Measurements from ENCODE around the gene SDC3.
A peak's percentile ranks its signal among the peaks of the same experiment; 100 is the strongest.

The SDC3 gene

DNA sequence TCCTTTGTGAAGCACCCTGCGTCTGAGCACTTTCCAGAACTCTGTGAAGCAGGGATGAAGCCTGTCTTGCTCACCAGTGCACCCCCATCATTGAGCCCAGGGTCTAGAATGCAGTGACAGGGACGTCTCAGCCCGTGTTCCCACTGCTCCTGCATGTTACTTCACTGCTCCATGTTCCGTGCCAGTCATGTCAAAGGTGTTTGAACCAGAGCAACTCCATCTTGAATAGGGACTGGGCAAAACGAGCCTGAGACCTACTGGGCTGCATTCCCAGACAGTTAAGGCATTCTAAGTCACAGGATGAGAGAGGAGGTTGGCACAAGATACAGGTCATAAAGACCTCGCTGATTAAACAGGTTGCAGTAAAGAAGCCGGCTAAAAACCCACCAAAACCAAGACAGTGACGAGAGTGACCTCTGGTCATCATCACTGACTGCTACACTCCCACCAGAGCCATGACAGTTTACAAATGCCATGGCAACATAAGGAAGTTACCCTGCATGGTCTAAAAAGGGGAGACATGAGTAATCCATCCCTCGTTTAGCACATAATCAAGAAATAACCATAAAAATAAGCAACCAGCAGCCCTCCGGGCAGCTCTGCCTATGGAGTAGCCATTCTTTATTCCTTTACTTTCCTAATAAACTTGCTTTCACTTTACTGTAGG lies 63.2 kb downstream of the SDC3 start:
- no peak for DNase-seq

- DNase-seq: no peak
Measured at GRCh38 chr1:30844631-30845030, 63.9 kb downstream of the SDC3 start.

GRCh38 chr1:30842697-30843354 lies 65.7 kb downstream of the SDC3 start:
- no peak for DNase-seq

DNA sequence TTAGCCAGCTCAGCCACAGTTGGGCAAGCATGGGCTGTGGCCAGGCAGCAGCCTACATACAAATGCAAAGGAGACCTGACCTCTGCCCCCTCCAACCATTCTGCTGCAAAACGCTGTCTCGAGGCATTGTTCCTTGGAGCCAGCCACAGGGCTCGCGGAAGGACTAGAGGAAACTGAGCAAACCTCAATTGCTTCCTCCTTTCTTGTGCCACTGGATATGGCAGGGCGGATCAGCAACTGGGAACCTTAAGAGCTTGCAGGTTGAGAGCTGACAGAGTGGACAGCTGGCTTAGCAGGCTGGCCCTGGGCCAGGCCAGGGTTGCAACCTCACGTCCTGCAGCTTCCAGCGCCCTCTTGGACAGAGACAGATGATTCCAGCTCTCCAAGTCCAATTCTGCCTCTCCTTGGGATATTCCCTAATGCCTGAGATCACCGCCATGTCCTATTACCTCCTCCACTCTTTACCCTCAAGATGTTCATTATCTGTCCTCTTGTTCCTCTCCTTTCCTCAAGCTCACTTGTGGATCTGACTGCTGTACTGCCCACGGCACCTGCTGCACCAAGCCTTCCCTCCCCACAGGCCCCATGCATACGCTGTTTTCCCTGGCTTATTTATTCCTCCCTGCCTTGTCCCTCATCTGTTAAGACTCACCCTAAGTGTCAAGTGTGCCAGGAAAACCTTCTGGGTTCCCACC lies 67.5 kb downstream of the SDC3 start:
- no peak for DNase-seq

- no peak for DNase-seq
Measured at GRCh38 chr1:30839827-30840359, 68.7 kb downstream of the SDC3 start.

DNA sequence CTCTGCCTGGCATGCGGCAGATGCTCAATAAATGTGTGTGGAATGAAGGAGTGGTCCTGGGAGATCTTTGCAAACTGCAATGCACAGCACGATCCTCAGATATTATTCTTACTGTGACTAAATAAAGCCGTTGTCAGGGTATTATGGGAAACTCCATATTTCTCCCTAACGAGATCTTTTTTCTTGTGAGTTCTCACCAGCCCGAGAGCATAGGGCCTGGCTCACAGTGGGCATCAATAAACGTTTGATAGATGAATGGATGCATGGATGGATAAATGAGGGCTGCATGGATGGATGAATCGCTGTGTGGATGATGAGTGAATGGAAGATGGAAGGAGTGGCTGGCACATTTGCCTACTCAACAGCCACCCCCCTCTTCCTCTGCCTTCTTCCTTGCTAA lies 69.6 kb downstream of the SDC3 start:
- no peak for DNase-seq

- DNase-seq: no peak
Measured at GRCh38 chr1:30837653-30838052, 70.9 kb downstream of the SDC3 start.

- DNase-seq: no peak
Measured at GRCh38 chr1:30834253-30834652, 74.3 kb downstream of the SDC3 start.

DNA sequence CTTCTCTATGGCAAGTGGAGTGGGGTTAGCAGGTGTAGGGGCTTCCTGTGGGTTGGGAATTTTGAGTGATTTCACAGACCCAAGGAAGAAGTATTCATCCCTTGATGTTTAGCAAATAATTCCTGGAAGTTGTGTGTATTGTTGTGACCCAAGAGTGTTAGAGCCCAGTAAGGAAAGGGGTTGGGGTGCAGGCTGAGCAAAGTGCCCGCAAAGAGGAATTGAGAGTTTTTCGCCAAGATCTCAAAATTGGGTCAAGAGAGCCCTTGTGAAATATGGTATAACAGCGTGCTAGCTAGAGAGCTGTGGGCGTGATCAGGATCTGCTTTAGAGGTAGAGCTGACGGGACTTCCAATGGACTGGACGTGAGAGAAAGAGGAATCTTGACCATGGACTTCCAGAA lies 78.0 kb downstream of the SDC3 start:
- DNase-seq: no peak

DNA sequence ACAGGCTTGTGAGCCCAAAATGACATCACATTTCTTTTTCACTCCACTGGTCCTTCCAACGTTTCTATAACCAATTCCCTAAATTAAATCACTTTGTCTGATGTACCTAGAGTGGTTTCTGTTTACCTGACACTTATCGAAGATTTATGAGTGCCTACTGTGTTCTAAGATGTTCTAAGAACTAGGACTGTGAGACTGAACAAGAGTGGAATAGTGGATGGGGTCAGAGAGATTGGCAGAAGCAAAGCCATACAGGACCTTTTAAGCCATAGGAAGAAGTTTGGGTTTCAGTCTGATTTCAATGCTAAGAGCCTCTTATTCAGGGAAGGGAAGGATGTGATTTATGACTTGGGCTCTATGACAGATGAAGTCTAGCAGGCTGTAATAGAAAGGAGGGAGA lies 78.7 kb downstream of the SDC3 start:
- no peak for DNase-seq

DNA sequence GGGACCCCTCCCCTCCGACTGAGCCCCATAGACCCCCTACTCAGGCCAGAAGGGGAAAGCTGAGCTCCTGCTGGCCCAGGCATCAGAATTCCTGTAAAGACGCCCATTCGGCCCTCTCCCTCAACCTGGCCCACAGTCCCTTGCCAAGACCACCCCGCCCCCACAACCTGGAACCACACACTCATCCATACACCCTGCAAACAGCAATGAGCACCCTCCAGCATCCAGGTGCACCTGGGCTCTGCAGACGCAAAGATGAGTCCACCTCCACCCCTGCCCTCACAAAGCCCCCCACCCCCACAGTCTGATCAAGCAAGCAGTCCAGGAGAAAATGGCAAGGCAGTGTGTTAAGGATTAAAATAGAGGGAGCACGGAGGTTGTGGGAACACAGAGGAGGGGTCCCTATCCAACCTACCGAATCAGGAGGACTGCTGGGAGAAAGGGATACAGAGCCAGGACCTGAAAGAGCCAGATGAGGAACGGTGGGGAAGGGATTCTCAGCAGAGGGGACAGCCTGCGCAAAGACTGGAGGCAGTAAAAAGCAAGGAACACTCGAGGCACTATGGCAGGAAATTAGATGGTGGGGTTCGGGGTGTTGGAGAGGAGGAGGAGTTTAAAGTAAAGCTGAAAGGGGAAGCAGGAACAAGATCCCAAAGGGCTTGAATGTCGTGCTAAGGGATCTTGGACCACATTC lies 83.7 kb downstream of the SDC3 start:
- DNase-seq: no peak

GRCh38 chr1:30823969-30824735 lies 84.4 kb downstream of the SDC3 start:
- DNase-seq: peak; percentile 79

- no peak for DNase-seq
Measured at GRCh38 chr1:30823627-30823968, 85.0 kb downstream of the SDC3 start.

GRCh38 chr1:30822966-30823581 lies 85.5 kb downstream of the SDC3 start:
- DNase-seq: peak; percentile 9

DNA sequence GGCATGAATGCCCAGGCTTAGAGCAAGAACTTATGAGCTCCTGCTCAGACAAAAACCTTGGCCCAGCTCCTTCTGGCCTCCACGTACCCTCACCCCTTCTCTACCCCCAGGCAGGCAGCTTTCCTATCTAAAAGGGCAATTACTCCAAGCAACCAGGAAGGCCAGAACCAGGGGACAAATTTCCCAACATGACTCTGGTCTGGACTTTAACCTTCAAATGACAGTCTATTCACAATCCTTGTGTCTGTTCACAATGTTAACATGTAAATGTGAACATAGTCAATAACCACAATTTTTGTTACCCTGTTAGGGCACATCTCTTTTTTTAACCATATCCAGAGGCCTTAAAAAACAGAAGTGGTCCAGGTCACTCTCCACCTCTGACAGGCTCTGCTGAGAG lies 86.6 kb downstream of the SDC3 start:
- no peak for DNase-seq

DNA sequence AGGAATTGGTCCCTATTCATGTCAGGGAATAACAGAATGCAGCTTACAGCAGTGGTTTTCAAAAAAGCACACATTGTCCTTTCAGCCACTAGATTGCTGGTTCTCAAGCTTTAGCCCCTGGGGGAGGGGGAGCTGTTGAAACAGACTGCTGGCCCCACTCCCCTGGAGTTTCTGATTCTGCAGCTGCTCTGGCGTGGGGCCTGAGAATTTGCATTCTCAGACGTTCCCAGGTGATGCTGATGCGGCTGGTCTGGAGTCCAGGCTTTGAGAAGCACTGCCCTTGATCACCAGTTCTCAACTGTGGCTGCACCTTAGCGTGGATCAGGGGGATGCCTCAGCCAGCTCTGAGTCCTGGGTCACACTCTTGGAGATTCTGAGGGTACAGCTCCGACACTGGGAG lies 88.3 kb downstream of the SDC3 start:
- no peak for DNase-seq

Data from CD4-positive, alpha-beta T cell treated with Interleukin-17A for 1 hour (primary cell).